ENCODE measurements around the gene RFC2. TPM values are rescaled to one million over a fixed set of nuclear protein-coding genes. Genes with fewer than 3 reads are reported as not detected.
"Not testable (repeated sequence)": the region's sequence is repeated elsewhere in the genome, so short reads cannot be mapped to it uniquely, and the experiment has no call there.

RFC2 gene
- total and polyA plus RNA-seq, 2 donors (not counting 1 experiment from before 2014, with no cell fraction given) = 9.9 to 19.6 TPM

DNA sequence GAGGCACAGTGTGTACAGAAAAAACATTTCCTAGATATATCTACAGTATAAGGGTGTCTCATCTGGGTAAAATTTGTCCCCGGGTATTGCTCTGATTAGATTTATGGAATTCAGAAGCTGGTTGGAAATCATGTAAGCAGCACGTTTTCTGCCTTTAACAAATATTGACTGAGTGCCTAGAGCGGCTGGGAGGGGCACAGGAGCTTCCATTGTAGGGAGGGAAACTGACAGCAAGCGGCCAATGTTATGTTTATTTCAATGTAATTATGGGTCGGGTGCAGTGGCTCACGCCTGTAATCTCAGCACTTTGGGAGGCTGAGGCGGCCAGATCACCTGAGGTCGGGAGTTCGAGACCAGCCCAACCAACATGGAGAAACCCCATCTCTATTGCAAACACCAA, 4.4 kb upstream of the RFC2 start:
- Histone ChIP-seq H2AFZ (ENCODE audit: low read length) (no peak overlapping the region), H3K9me3 (ENCODE audit: control insufficient read depth, insufficient read depth, low read depth, low read length) (no peaks in the 10 kb centered on the region), H3K4me2 (ENCODE audit: extremely low read depth, insufficient read depth, low read length) (no peak overlapping the region), H3K79me2 (ENCODE audit: control insufficient read depth, insufficient read depth, low read length) (peaks cover 4% of the 10 kb centered on the region), H3K27me3 (ENCODE audit: control insufficient read depth, insufficient read depth, low read length) (no peaks in the 10 kb centered on the region), H3K9ac (ENCODE audit: insufficient read depth, low read length) (no peak overlapping the region), H4K20me1 (ENCODE audit: control insufficient read depth, extremely low read depth, insufficient read depth, low read length) (no peaks in the 10 kb centered on the region), H3K4me1 (ENCODE audit: control insufficient read depth, extremely low read depth, insufficient read depth, low read length) (peaks cover 7% of the 10 kb centered on the region), H3K36me3 (ENCODE audit: control insufficient read depth, insufficient read depth, low read length) (no peaks in the 10 kb centered on the region), H3K4me3 (replicated peaks in 1 of 4; ENCODE audit: control extremely low read depth in 1 of 4, insufficient read depth in 1 of 4, low read depth in 3 of 4, low read length in 4 of 4) (no peak overlapping the region), H3K27ac (ENCODE audit: insufficient read depth, low read length) (no peak overlapping the region)
- TF ChIP-seq EZH2 (IDR thresholded peaks at IDR 0.05; ENCODE audit: low read length, missing control alignments) = no peak
- no peak for TF ChIP-seq CTCF (conservative IDR thresholded peaks at IDR 0.05 in 1 of 2, IDR thresholded peaks at IDR 0.05 in 1 of 2; ENCODE audit: low read depth in 1 of 2, low read length in 2 of 2)
- no peak for DNase-seq (ENCODE audit: low read depth in 2 of 2)

GRCh38 chr7:74256491-74257408, 2.6 kb upstream of the RFC2 start:
- Histone ChIP-seq H4K20me1 (ENCODE audit: control insufficient read depth, extremely low read depth, insufficient read depth, low read length) (no peaks in the 10 kb centered on the region), H3K9ac (ENCODE audit: insufficient read depth, low read length) (peak overlapping the region; percentile 39), H3K9me3 (ENCODE audit: control insufficient read depth, insufficient read depth, low read depth, low read length) (no peaks in the 10 kb centered on the region), H2AFZ (ENCODE audit: low read length) (no peak overlapping the region), H3K27ac (ENCODE audit: insufficient read depth, low read length) (peak overlapping the region; percentile 99), H3K79me2 (ENCODE audit: control insufficient read depth, insufficient read depth, low read length) (peaks cover 13% of the 10 kb centered on the region), H3K4me2 (ENCODE audit: extremely low read depth, insufficient read depth, low read length) (peak overlapping the region; percentile 52), H3K4me3 (replicated peaks in 1 of 4; ENCODE audit: control extremely low read depth in 1 of 4, insufficient read depth in 1 of 4, low read depth in 3 of 4, low read length in 4 of 4) (no peak overlapping the region), H3K4me1 (ENCODE audit: control insufficient read depth, extremely low read depth, insufficient read depth, low read length) (peaks cover 9% of the 10 kb centered on the region), H3K27me3 (ENCODE audit: control insufficient read depth, insufficient read depth, low read length) (no peaks in the 10 kb centered on the region), H3K36me3 (ENCODE audit: control insufficient read depth, insufficient read depth, low read length) (no peaks in the 10 kb centered on the region)
- TF ChIP-seq CTCF (conservative IDR thresholded peaks at IDR 0.05 in 1 of 2, IDR thresholded peaks at IDR 0.05 in 1 of 2; ENCODE audit: low read depth in 1 of 2, low read length in 2 of 2) (no peak), EZH2 (IDR thresholded peaks at IDR 0.05; ENCODE audit: low read length, missing control alignments) (no peak)
- DNase-seq (ENCODE audit: low read depth in 2 of 2) = peak; percentile 66 to 89

- not testable (repeated sequence) for H3K9me3 ChIP-seq (ENCODE audit: control insufficient read depth, insufficient read depth, low read depth, low read length); DNase-seq (ENCODE audit: low read depth in 2 of 2); H3K9ac ChIP-seq (ENCODE audit: insufficient read depth, low read length); H3K4me1 ChIP-seq (ENCODE audit: control insufficient read depth, extremely low read depth, insufficient read depth, low read length); H2AFZ ChIP-seq (ENCODE audit: low read length); H3K36me3 ChIP-seq (ENCODE audit: control insufficient read depth, insufficient read depth, low read length); H4K20me1 ChIP-seq (ENCODE audit: control insufficient read depth, extremely low read depth, insufficient read depth, low read length); H3K27me3 ChIP-seq (ENCODE audit: control insufficient read depth, insufficient read depth, low read length)
- Histone ChIP-seq H3K4me3 (replicated peaks in 1 of 4; ENCODE audit: control extremely low read depth in 1 of 4, insufficient read depth in 1 of 4, low read depth in 3 of 4, low read length in 4 of 4) (peak overlapping the region; percentile 79 to 99 (median 96)), H3K79me2 (ENCODE audit: control insufficient read depth, insufficient read depth, low read length) (peaks cover 13% of the 10 kb centered on the region), H3K4me2 (ENCODE audit: extremely low read depth, insufficient read depth, low read length) (peak overlapping the region; percentile 86), H3K27ac (ENCODE audit: insufficient read depth, low read length) (peak overlapping the region; percentile 99)
Observed at GRCh38 chr7:74255461-74255860, 1.3 kb upstream of the RFC2 start.
